Trophoblast cell (in vitro differentiated cells and primary cell): ENCODE data around the gene HSPA12B.

Experiments
- DNase-seq, 2 donors: peaks; one replicate each; pipeline ENCODE4 v3.0.0-alpha.2; 2016
- H2AFZ ChIP-seq: 2 replicates; pipeline ENCODE4 v1.6.1; 2013; ENCODE audit warnings: low read length, moderate library complexity, mild to moderate bottlenecking; ENCODE audit not compliant: insufficient read depth, poor library complexity
- H2AK5ac ChIP-seq: 2 replicates; pipeline ENCODE4 v1.6.1; 2013; ENCODE audit warnings: mild to moderate bottlenecking, low read length
- H2BK120ac ChIP-seq: 2 replicates; pipeline ENCODE4 v1.6.1; 2013; ENCODE audit warnings: low read length, mild to moderate bottlenecking, moderate library complexity; ENCODE audit not compliant: insufficient read depth, poor library complexity
- H2BK12ac ChIP-seq: 2 replicates; pipeline ENCODE4 v1.6.1; 2013; ENCODE audit warnings: mild to moderate bottlenecking, low read length, moderate library complexity
- H2BK5ac ChIP-seq: 2 replicates; pipeline ENCODE4 v1.6.1; 2013; ENCODE audit warnings: low read length, low read depth, moderate library complexity, mild to moderate bottlenecking; ENCODE audit not compliant: poor library complexity
- H3K14ac ChIP-seq: 2 replicates; pipeline ENCODE4 v1.6.1; 2013; ENCODE audit warnings: mild to moderate bottlenecking, low read length
- H3K18ac ChIP-seq: 2 replicates; pipeline ENCODE4 v1.6.1; 2013; ENCODE audit warnings: mild to moderate bottlenecking, low read length
- H3K23ac ChIP-seq: 2 replicates; pipeline ENCODE4 v1.6.1; 2013; ENCODE audit warnings: low read length
- H3K27ac ChIP-seq: 2 replicates; pipeline ENCODE4 v1.5.1; 2013; ENCODE audit warnings: low read depth, mild to moderate bottlenecking, inconsistent platforms, low read length, moderate library complexity
- H3K27me3 ChIP-seq: 2 replicates; pipeline ENCODE4 v1.6.1; 2013; ENCODE audit warnings: inconsistent platforms, mild to moderate bottlenecking, low read length, moderate library complexity; ENCODE audit not compliant: insufficient read depth
- H3K36me3 ChIP-seq, 2 experiments: 1 replicate in 1 of 2; 2 replicates in 1 of 2; pipeline ENCODE4 v1.6.1; 2013; ENCODE audit warnings: low read length in 2 of 2, mild to moderate bottlenecking in 2 of 2, moderate library complexity in 1 of 2; ENCODE audit not compliant: insufficient read depth in 2 of 2, control insufficient read depth in 1 of 2
- H3K4ac ChIP-seq: 2 replicates; pipeline ENCODE4 v1.6.1; 2013; ENCODE audit warnings: low read depth, mild to moderate bottlenecking, low read length, moderate library complexity
- H3K4me1 ChIP-seq, 2 experiments: 1 replicate in 1 of 2; 2 replicates in 1 of 2; pipeline ENCODE4 v1.6.1; 2013; ENCODE audit warnings: low read length in 2 of 2, mild to moderate bottlenecking in 2 of 2, moderate library complexity in 1 of 2; ENCODE audit not compliant: insufficient read depth in 2 of 2, control insufficient read depth in 1 of 2
- H3K4me2 ChIP-seq: 2 replicates; pipeline ENCODE4 v1.6.1; 2013; ENCODE audit warnings: inconsistent platforms, mild to moderate bottlenecking, low read length, moderate library complexity
- H3K4me3 ChIP-seq: 2 replicates; pipeline ENCODE4 v1.5.1; 2013; ENCODE audit warnings: mild to moderate bottlenecking, low read depth, low read length, inconsistent platforms
- H3K79me1 ChIP-seq: one replicate; pipeline ENCODE4 v1.6.1; 2013; ENCODE audit warnings: low read length
- H3K79me2 ChIP-seq: 2 replicates; pipeline ENCODE4 v1.6.1; 2013; ENCODE audit warnings: low read length, mild to moderate bottlenecking; ENCODE audit not compliant: control insufficient read depth, insufficient read depth, poor library complexity
- H3K9ac ChIP-seq: 2 replicates; pipeline ENCODE4 v1.6.1; 2013; ENCODE audit warnings: mild to moderate bottlenecking, low read length
- H3K9me3 ChIP-seq: 2 replicates; pipeline ENCODE4 v1.6.1; 2013; ENCODE audit warnings: low read depth, mild to moderate bottlenecking, control low read depth, inconsistent platforms, low read length; ENCODE audit not compliant: insufficient read depth
- H4K12ac ChIP-seq: 2 replicates; pipeline ENCODE4 v1.6.1; 2013; ENCODE audit warnings: low read depth, mild to moderate bottlenecking, low read length, moderate library complexity
- H4K8ac ChIP-seq: 2 replicates; pipeline ENCODE4 v1.6.1; 2013; ENCODE audit warnings: low read depth, mild to moderate bottlenecking, low read length, moderate library complexity
- H4K91ac ChIP-seq: one replicate; pipeline ENCODE4 v1.6.1; 2013; ENCODE audit warnings: low read depth, mild to moderate bottlenecking, low read length, moderate library complexity
- WGBS: extraction: QIAGEN DNeasy Blood & Tissue Kit; methylation state at CpG from one replicate; pipeline ENCODE4 v1.1.7; 2013; ENCODE audit warnings: missing lambda C conversion rate; ENCODE audit not compliant: insufficient read length, insufficient coverage; ENCODE audit errors: extremely low coverage; 5-methylcytosine and 5-hydroxymethylcytosine counted together

Gene HSPA12B

GRCh38 chr20:3758566-3758965 lies 26.1 kb downstream of the HSPA12B start:
- Histone ChIP-seq H3K79me1 (no peaks in the 10 kb centered on the region), H2BK12ac (no peak overlapping the region), H3K27ac (no peak overlapping the region), H4K12ac (no peak overlapping the region), H3K4me2 (no peak overlapping the region), H3K4ac (no peak overlapping the region), H2AFZ (no peak overlapping the region), H3K14ac (no peak overlapping the region), H2AK5ac (no peak overlapping the region), H3K79me2 (no peaks in the 10 kb centered on the region), H3K4me3 (no peak overlapping the region), H3K23ac (no peak overlapping the region), H4K91ac (no peak overlapping the region), H2BK5ac (no peak overlapping the region), H3K18ac (no peak overlapping the region), H3K9ac (no peak overlapping the region), H2BK120ac (no peak overlapping the region), H3K4me1 (peaks cover 0 to 3% of the 10 kb centered on the region in 2 experiments), H3K27me3 (no peaks in the 10 kb centered on the region), H4K8ac (no peak overlapping the region), H3K36me3 (peaks cover 4% of the 10 kb centered on the region in 2 experiments), H3K9me3 (no peaks in the 10 kb centered on the region)
- WGBS, result no CpG with 5 or more reads among the region's 11 CpGs
- DNase-seq, result no peak

GRCh38 chr20:3759316-3759823 lies 26.9 kb downstream of the HSPA12B start:
- H2AFZ ChIP-seq, result no peak overlapping the region
- H3K9ac ChIP-seq, result no peak overlapping the region
- no peaks in the 10 kb centered on the region for H3K27me3 ChIP-seq
- no peak overlapping the region for H2BK5ac ChIP-seq
- no peak overlapping the region for H3K23ac ChIP-seq
- H2AK5ac ChIP-seq, result no peak overlapping the region
- H3K79me2 ChIP-seq, result no peaks in the 10 kb centered on the region
- no peaks in the 10 kb centered on the region for H3K9me3 ChIP-seq
- H4K91ac ChIP-seq, result no peak overlapping the region
- H3K27ac ChIP-seq, result no peak overlapping the region
- no peak overlapping the region for H4K12ac ChIP-seq
- no peak overlapping the region for H3K4me3 ChIP-seq
- H2BK12ac ChIP-seq, result no peak overlapping the region
- no CpG with 5 or more reads among the region's 11 CpGs for WGBS
- no peak overlapping the region for H3K14ac ChIP-seq
- H3K79me1 ChIP-seq, result no peaks in the 10 kb centered on the region
- H3K4ac ChIP-seq, result no peak overlapping the region
- H4K8ac ChIP-seq, result no peak overlapping the region
- DNase-seq, result no peak
- no peak overlapping the region for H3K4me2 ChIP-seq
- H3K4me1 ChIP-seq, result peaks cover 0 to 3% of the 10 kb centered on the region in 2 experiments
- H3K18ac ChIP-seq, result no peak overlapping the region
- peaks cover 4% of the 10 kb centered on the region in 2 experiments for H3K36me3 ChIP-seq
- H2BK120ac ChIP-seq, result no peak overlapping the region

- no CpG with 5 or more reads among the region's 11 CpGs for WGBS
Observed at GRCh38 chr20:3759884-3760283, 27.4 kb downstream of the HSPA12B start.

GRCh38 chr20:3760655-3761348 lies 28.3 kb downstream of the HSPA12B start:
- Histone ChIP-seq H3K79me1 (no peaks in the 10 kb centered on the region), H4K91ac (no peak overlapping the region), H2BK12ac (no peak overlapping the region), H2BK120ac (no peak overlapping the region), H2BK5ac (no peak overlapping the region), H2AFZ (no peak overlapping the region), H3K4me2 (no peak overlapping the region), H3K9me3 (no peaks in the 10 kb centered on the region), H3K79me2 (no peaks in the 10 kb centered on the region), H3K18ac (no peak overlapping the region), H3K23ac (no peak overlapping the region), H4K12ac (no peak overlapping the region), H3K27me3 (no peaks in the 10 kb centered on the region), H3K4ac (no peak overlapping the region), H3K27ac (peak overlapping the region; percentile 7), H3K9ac (no peak overlapping the region), H2AK5ac (no peak overlapping the region), H4K8ac (no peak overlapping the region), H3K36me3 (peaks cover 4% of the 10 kb centered on the region in 2 experiments), H3K14ac (no peak overlapping the region), H3K4me1 (peaks cover 0 to 3% of the 10 kb centered on the region in 2 experiments), H3K4me3 (no peak overlapping the region)
- WGBS, result no CpG with 5 or more reads among the region's 10 CpGs
- DNase-seq, result no peak

More at GRCh38 chr20:3759884-3760283, 27.4 kb downstream of the HSPA12B start:
- no peaks in the 10 kb centered on the region for H3K79me2 ChIP-seq
- no peak overlapping the region for H2AFZ ChIP-seq
- no peak for DNase-seq
- H2BK5ac ChIP-seq, result no peak overlapping the region
- H3K79me1 ChIP-seq, result no peaks in the 10 kb centered on the region
- no peak overlapping the region for H3K4me3 ChIP-seq
- H3K9me3 ChIP-seq, result no peaks in the 10 kb centered on the region
- no peak overlapping the region for H3K4ac ChIP-seq
- H3K18ac ChIP-seq, result no peak overlapping the region
- H3K4me2 ChIP-seq, result no peak overlapping the region
- no peak overlapping the region for H3K14ac ChIP-seq
- H4K8ac ChIP-seq, result no peak overlapping the region
- H3K36me3 ChIP-seq, result peaks cover 4% of the 10 kb centered on the region in 2 experiments
- no peak overlapping the region for H4K12ac ChIP-seq
- no peak overlapping the region for H3K27ac ChIP-seq
- H3K23ac ChIP-seq, result no peak overlapping the region
- no peak overlapping the region for H2BK12ac ChIP-seq
- H2BK120ac ChIP-seq, result no peak overlapping the region
- no peak overlapping the region for H4K91ac ChIP-seq
- H3K9ac ChIP-seq, result no peak overlapping the region
- no peaks in the 10 kb centered on the region for H3K27me3 ChIP-seq
- peaks cover 0 to 3% of the 10 kb centered on the region in 2 experiments for H3K4me1 ChIP-seq
- H2AK5ac ChIP-seq, result no peak overlapping the region
